Dedifferentiated amniotic fluid mesenchymal stem cell (primary cell): Measurements from ENCODE around the gene OLFML2B.

Experiments
- DNase-seq: peaks from one replicate; pipeline ENCODE4 v3.0.0-alpha.2; 2016; ENCODE audit errors: extremely low spot score

Gene OLFML2B

GRCh38 chr1:161978011-161978790 lies 45.5 kb downstream of the OLFML2B start:
- no peak for DNase-seq

GRCh38 chr1:161973924-161974845 lies 49.5 kb downstream of the OLFML2B start:
- DNase-seq: no peak

GRCh38 chr1:161972828-161973227 lies 50.8 kb downstream of the OLFML2B start:
- DNase-seq: no peak

- no peak for DNase-seq
These were observed 53.0 kb downstream of the OLFML2B start for GRCh38 chr1:161970633-161971032.

GRCh38 chr1:161970036-161970435 lies 53.6 kb downstream of the OLFML2B start:
- DNase-seq: no peak

- DNase-seq: no peak
These were observed 57.6 kb downstream of the OLFML2B start for GRCh38 chr1:161966067-161966466.

- DNase-seq: peak; percentile 76
These were observed 61.4 kb downstream of the OLFML2B start for GRCh38 chr1:161962091-161962887.

GRCh38 chr1:161958425-161958824 lies 65.2 kb downstream of the OLFML2B start:
- DNase-seq: no peak

GRCh38 chr1:161956930-161957329 lies 66.7 kb downstream of the OLFML2B start:
- DNase-seq: no peak

- peak; percentile 91 for DNase-seq
These were observed 67.6 kb downstream of the OLFML2B start for GRCh38 chr1:161956097-161956496.

- DNase-seq: no peak
These were observed 68.1 kb downstream of the OLFML2B start for GRCh38 chr1:161955606-161956005.

- DNase-seq: no peak
These were observed 69.2 kb downstream of the OLFML2B start for GRCh38 chr1:161954466-161954865.

GRCh38 chr1:161954050-161954449 lies 69.6 kb downstream of the OLFML2B start:
- no peak for DNase-seq

GRCh38 chr1:161953256-161953920 lies 70.3 kb downstream of the OLFML2B start:
- no peak for DNase-seq

GRCh38 chr1:161952607-161953172 lies 71.0 kb downstream of the OLFML2B start:
- DNase-seq: no peak

- DNase-seq: no peak
These were observed 72.0 kb downstream of the OLFML2B start for GRCh38 chr1:161951646-161952045.

- DNase-seq: no peak
These were observed 73.3 kb downstream of the OLFML2B start for GRCh38 chr1:161950377-161950776.

- no peak for DNase-seq
These were observed 74.1 kb downstream of the OLFML2B start for GRCh38 chr1:161949548-161949947.

- DNase-seq: no peak
These were observed 75.2 kb downstream of the OLFML2B start for GRCh38 chr1:161948435-161948834.

- DNase-seq: peak; percentile 79
These were observed 77.3 kb downstream of the OLFML2B start for GRCh38 chr1:161946071-161946987.
